ENCODE data around the gene MYOZ1. TPM values are rescaled to one million over a fixed set of nuclear protein-coding genes. Genes with fewer than 3 reads are reported as not detected.
"Not testable (repeated sequence)": the region's sequence is repeated elsewhere in the genome, so short reads cannot be mapped to it uniquely, and the experiment has no call there.

MYOZ1 gene, protein sequence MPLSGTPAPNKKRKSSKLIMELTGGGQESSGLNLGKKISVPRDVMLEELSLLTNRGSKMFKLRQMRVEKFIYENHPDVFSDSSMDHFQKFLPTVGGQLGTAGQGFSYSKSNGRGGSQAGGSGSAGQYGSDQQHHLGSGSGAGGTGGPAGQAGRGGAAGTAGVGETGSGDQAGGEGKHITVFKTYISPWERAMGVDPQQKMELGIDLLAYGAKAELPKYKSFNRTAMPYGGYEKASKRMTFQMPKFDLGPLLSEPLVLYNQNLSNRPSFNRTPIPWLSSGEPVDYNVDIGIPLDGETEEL
- polyA plus RNA-seq (2013, experiment 1 of 2; ENCODE audit: insufficient read length) = 0.59 TPM
- polyA plus RNA-seq (2013, experiment 2 of 2; ENCODE audit: insufficient read length) = 0.78 TPM

DNA sequence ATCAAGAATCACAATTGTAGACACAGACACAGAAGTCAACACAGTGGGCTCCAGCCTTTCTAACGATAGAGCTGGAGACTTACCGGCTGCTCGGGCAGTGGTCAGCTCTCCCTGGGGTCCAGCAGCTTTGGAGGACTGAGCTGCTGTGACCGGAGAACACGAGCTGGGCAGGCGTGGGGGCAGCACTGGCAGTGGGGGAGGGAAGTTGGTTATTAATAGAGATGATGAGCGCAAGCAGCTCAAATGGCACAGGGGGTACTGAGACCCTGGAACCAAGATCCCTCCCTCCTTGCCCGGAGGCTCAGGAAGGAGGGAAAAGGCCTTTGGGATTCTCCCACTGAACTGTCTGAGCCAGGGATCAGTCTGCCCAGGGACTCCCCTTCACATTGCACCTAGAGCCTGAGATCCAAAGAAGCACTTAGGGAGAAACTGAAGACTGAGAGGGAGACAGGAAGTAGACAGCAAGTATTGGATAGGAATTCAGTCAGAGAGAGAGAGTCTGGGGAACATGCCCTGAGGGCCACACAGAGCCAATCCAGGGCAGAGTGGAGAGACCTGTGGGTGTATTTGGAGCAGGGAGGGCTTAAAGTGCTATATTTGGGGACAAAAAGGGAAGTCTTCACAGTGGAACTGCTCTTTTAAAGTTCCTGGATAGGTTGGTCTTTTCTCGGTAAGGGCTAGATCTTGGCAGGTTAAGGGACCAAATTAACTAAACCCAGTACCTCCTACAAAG lies at the start of gene MYOZ1:
MYOZ1 (minus strand) TSS at position 147 of the 733 bp plus-strand sequence. CDS start 1,457 bp downstream, outside the sequence.
- DNase-seq = peak; percentile 31

DNA sequence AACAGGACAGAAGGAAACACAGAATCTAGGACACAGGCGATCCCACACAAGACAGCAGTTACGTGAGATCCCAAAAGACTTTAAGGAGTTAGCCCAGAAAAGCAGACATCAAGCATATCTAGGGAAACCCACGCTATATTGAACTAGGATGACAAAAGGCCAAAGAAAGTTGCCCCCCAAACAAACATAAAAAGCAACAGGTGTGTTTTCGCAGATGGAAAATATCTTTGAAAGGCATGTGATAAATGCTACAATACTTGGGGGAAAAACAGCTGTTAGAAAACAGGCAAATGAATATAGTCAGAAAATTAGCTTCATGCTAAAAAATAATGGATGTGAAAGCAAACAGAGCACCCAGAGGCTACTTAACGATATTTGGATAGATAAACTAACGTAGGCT lies 49.5 kb upstream of the MYOZ1 start:
- not testable (repeated sequence) for DNase-seq

DNA sequence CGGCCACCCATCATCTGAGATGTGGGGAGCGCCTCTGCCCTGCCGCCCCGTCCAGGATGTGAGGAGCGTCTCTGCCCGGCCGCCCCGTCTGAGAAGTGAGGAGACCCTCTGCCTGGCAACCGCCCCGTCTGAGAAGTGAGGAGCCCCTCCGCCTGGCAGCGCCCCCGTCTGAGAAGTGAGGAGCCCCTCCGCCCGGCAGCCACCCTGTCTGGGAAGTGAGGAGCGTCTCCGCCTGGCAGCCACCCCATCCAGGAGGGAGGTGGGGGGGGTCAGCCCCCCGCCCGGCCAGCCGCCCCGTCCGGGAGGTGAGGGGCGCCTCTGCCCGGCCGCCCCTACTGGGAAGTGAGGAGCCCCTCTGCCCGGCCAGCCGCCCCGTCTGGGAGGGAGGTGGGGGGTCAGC lies 48.3 kb upstream of the MYOZ1 start:
- DNase-seq = not testable (repeated sequence)

DNA sequence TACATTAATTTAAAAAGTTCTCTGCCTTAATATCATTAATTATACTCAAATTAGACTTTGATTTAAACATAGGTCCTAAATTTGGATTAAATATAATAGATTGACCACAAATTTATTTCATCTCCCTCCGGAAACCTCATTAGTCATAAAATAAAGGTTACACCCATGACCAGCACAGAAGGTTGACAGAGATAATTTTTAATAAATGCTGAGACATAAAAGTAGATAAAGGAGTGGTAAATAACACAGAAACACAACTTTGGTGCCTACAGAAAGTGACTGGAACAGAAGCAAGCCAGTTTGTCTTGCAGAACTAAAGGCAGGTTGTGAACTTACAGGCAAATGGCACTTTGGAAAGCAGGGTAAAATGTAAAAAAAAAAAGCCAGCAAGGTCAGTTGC lies 46.4 kb upstream of the MYOZ1 start:
- not testable (repeated sequence) for DNase-seq

DNA sequence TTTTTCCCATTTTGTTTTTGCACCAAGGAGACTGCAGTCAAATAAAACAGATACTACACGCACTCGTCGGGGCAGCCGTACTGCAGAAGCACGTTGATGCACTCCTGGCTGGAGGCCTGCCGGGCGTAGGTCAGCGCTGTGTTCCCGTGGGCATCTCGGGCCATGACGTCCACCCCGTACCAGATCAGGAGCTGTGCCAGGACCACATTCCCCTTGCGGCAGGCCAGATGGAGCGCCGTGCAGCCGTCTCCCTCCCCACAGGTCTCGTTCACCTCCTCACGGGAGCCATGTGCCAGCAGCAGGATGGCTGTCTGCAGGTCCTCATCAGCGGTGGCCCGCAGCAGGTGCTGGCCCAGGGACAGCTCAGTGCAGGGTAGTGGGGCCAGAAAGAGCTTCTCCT lies 33.3 kb upstream of the MYOZ1 start:
- DNase-seq = not testable (repeated sequence)

DNA sequence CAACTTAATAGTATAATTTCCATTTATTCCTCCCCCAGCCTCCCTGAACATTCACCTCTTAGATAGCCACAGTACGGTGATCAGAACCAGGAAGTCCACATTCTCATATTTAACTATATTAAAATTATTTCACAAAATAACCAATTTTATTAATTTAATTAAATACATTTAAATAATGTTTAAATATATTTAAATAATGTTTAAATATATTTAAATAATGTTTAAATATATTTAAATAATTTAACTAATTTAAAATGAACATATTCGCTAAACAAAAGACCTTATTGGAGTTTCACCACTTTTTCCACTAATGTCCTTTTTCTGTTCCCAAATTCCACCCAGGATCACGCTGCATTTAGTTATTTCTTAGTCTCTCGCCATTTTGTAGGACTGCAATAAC lies 27.1 kb upstream of the MYOZ1 start:
- DNase-seq = not testable (repeated sequence)

DNA sequence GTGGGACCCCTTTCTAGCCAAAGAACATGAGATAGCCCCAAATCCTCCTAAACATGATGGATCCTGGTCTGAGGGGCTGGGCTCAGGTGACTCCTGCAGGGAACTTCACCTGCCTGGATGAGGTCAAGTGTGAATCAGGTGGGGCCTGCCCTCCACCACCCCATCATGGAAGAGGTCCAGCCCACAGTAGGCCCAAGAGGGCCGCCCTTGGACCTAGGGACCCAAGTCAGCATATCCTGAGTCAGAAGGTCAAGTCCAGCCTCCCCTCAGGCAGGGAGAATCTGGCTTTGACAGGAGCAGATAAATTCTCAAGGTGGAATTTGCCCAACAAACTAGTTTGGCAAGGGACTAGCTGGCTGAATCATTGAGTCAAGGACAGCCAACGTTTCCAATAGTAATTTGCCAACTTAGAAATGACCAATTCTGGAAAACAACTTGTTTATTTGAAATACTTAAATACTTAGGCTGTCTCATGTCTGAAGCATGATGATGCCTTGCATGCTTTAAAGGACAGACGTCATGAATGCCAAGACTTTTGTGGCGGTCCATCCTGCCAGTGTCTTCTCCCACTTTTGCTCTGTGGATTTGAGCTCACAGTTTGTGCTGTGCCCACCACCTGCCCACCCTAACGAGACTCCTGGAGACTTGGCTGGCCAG lies 25.0 kb upstream of the MYOZ1 start:
- DNase-seq = peak; percentile 15

DNA sequence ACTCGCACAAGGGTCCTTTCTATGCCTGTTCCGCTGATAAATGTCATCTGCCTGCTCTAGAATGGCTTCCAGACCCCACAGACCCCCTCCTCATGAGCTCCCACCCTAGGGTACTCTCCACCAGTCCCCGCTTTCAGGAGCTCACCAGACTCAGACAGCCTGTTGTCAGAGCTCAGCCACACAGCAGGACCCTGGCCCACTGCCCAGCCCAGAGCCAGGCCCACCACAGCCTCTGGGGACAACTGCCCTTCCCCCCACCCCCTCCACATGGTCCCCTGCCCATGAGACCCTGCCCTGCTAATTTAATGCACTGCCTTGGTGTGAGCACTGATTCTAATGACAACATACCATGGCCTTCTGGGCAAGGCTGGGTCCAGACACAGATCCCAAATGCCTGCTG lies 24.3 kb upstream of the MYOZ1 start:
- not testable (repeated sequence) for DNase-seq

DNA sequence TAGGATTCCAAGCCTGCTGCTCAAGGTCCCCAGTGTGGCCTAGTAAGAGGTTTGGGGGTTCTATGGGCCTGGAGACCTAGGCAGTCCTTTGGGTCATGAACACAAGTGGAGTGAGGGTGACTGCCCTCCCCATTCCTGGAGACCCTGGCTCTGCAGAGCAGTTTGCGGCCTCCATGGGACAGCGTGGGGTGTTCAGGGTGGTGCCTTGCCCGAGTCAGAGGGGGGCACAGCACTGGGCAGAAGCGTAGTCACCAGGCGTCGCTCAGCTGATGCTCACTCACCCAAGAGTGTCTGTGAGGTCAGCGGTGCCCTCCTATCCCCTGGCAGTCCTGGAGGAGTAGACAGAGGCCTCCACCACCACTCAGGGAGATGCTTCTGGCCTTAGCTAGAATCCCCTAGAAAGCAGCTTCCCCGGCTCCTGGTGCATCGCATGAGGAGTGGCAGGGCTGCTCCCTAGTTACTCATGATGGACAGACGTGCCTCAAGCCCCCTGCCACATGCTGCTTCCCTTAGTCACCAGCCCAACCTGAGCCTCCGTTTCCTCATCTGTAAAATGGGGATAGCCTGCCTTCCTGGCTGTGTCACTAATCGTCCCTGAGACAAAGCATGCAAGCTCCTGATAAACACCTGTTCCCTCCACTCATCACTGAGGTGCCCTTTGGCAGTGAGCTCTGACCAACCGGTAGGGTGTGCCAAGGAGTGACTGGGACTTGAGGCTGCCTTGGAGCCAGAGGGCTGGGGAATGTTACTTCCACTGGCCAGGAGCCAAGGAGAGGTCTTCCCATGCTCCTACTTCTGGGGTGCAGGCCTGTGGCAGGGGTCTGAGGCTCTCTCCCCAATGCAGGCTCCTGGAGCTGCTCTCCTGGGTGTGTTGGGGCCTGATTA lies 23.1 kb upstream of the MYOZ1 start:
- DNase-seq = not testable (repeated sequence)

DNA sequence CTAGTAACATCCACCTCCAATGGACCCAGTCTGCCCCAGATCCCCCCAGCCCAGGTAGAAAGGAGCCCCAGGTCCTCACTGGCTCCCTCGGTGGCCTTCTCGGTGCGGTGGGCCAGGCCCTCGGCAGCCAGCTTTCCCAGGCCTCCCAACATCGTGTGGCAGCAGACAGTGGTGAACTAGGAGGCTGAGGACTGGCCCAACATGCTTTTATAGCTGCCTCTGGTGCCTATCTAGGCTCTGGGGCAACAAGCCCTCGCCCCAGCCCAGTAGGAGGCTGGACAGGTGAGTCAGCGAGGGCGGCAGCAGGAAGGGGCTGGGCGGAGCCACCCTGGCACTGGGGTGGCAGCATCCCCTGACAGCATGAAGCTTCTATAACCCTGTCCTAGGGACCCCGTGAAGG lies 22.3 kb upstream of the MYOZ1 start:
- not testable (repeated sequence) for DNase-seq

DNA sequence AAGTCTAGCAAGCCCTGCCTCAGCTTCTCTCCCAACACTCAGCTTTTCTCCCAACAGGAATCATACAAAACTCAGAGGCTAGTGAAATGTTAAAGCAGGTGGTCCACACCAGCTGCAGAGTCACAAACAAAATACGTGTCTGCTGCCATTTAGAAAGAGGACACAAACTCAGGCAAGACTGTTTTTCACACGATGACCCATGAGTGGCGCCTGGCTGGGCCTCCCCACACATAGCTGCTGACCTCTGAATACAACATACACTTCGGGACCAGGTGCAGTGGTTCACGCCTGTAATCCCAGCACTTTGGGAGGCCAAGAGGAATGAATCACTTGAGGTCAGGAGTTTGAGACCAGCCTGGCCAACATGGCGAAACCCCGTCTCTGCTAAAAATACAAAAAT lies 21.4 kb upstream of the MYOZ1 start:
- not testable (repeated sequence) for DNase-seq

DNA sequence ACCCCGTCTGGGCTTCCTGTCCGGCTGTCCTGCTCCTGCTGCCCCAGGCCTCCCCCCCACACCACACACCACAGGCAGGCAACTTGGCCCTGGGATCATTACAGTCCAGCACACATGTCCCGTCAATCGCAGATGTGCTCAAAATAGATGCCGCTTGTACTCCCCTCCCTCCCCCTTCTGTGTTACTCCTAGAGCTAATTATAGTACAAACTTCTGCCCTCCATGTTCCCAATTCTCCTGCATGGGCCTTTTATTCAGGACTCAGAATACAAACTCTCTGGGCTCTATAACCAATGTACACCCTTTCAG lies 14.7 kb upstream of the MYOZ1 start, which contains the start of gene SYNPO2L:
SYNPO2L (minus strand) TSS at position 40 of the 309 bp plus-strand sequence. CDS start 107 bp downstream, outside the sequence.
- DNase-seq = peak; percentile 9

DNA sequence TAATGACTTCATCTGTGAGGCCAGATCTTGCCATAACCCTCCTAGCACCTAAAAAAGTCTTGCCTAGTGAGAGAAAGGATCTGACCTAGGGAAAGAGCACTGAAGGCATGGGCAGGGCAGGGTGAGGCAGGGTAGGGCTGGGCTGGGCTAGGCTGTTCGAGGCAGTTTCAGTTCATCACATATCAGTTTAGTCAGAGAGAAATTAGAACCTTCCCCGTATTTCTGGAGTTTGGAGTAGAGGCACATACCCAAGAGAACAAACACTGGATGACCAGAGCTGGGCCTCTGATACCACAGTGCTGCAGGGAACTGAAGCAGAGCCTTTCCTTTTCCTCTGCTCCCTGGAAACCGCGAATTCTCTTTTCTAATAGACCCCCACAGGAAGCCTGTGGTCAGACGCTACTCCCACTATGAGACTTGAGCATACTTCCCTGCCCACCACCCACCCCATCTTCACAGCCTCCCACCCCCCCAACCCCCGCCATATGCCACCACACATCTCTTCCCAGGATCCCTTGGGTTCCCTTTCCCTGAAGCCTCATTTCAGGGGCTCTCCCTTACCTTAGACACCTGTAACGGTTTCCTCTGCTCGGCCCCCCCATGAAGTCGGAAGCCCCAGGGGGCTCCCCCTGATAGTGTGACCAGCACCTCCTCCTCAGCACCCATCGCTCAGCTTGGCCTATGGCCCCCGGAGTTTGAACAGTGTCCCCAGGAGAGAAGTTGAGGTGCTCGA lies 14.1 kb upstream of the MYOZ1 start:
- no peak for DNase-seq

DNA sequence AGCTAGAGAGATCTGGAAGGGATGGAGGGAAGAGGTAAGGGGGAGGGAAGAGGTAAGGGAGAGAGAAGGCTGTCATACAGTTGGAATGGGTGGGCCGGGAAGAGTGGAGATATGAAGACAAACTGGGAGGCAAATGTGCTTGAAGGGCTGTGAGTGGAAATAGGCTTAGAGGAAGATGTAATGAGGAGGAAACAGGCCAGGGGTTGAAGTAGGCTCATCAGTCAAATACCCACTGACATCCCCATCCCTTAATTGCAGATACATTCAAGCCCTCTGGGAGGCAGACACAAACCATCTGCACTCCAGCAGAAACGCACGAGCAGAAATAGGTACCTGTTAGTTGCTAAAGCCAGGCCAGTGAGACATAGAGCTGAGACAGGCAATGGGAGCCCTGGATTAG lies 12.4 kb upstream of the MYOZ1 start:
- peak; percentile 27 for DNase-seq

DNA sequence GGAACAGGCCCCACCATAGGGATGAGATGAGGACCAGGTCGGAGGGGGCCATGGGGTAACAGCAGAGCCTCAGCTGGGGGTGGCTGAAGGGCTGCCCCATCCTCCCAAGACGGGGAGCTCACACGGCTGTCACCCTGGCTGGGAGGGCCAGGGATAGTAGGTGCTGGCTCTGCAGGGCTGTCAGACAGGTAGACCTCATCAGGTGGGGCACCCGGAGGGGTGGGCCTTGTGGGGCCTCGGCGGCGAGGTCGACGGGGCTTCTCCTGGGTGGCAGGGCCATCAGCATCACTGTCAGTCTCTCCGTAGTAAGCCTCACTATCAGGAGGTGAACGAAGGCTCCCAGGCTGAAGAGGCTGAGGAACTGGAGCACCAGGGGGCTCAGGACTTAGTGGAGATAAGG lies 11.9 kb upstream of the MYOZ1 start:
- DNase-seq = no peak

DNA sequence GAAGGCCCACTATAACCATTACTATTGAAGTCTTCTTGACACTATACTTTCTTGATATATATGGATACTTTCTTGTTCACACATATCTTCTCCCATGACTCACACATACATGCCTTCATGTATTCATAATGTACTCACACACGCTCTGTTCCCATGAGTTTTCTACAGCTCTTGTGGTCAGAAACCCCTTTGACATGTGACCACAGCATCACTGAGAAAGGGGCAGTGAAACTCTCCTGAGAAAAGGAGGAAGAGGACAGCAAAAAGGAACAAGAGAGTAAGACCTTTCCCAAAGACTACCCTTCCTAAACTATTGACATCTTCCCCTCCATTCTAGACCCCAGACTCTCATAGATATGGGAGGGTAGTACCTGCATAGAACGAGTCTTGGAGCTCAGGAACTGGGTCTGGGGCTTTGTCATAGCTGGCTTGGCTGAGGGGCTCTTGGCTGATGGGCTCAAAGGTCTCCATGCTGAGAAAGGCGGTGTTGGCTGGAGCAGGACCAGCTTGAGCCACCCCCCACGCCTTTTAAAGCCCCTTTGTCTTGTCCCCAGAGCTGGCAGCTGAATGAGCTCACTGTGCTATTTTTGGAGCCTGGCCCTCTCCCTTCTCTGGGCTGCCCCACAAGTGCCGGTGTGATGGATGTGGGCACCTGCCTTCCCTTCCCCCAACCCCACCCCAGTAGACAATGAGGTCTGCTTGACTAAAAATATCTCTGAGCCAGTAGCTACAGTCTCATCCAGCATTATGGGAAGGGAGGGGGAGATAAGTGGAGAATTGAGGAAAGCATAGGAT lies 9.5 kb upstream of the MYOZ1 start:
- DNase-seq = peak; percentile 95

DNA sequence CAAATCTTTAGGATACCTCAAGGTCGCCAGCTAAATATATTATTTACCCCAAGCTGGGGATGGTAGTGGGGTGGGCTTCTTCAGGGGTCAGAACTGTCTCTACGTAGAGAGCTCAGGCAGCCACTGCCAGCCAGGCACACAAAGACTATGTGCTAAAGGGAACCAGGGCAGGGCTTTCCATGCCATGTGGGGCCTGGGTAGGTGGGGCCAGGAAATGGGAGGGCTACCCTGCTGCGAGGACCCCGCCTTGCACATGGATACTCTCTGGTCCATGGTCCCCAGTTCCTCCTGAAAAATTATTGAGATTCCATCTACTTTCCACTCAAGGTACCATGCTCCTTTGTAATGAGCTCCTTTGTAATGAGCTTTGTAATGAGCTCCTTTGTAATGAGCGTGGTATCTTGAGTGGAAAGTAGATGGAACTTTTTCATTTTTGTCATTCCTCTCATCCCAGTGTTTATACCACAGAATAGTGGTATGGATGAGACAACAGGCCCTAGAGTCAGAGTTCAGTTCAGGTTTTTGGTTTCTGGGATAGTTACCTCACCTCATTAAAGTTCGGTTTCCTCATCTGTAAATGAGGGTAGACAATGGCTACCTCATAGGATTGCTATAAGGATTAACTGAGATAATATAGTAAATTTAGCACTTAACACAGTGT lies 8.7 kb upstream of the MYOZ1 start:
- peak; percentile 62 for DNase-seq

DNA sequence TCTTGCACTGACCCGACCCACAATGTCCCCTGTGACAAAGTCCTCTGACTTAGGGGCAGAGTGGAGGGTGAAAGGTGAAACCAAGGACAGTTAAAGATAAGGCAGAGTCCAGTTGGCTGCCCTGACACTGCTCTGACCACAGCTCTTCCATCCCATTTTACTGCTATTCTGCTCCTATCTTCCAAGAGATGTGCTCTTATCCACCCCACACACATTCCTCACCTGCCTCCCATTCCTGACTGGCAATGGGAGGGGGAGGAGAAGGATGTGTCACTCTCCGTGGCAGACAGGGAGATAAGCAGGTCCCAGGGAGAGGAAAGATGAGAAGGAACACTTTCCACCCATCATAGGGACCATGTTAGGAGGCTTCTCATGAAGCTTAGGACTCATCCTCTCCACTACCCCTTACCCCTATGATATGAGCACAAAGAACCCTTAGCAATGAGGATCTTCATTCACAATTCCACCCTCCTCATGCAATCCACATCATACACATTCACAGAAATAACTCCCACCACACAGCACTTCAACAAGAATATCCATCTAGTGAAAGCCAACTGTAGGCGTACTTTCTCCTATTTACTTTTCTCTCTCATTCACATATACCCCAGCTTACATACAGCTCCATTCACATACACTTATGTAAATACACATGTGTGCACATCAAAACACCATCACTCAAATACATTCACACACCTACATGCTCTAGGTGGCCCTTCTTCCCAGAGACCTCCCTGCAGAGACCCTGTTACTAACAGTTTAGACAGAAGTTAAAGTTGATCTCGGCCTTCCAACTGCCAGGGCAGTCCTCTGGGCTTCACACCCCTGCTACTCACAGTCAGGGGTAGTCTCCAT lies 7.9 kb upstream of the MYOZ1 start:
- peak; percentile 64 for DNase-seq
